ENCODE data around the gene SYNC. TPM values are rescaled to one million over a fixed set of nuclear protein-coding genes. Genes with fewer than 3 reads are reported as not detected.
A peak's percentile ranks its signal among the peaks of the same experiment; 100 is the strongest.

SYNC gene
- total and polyA plus RNA-seq, 4 donors: 11.4 to 89.8 (median 37.2) TPM

GRCh38 chr1:32728413-32729077, 26.0 kb upstream of the SYNC start:
- Histone ChIP-seq H3K27me3 (ENCODE audit: control insufficient read depth in 1 of 2, insufficient read depth in 2 of 2, low read length in 1 of 2) (no peaks in the 10 kb centered on the region), H3K27ac (ENCODE audit: low read depth in 1 of 2, low read length in 2 of 2) (no peak overlapping the region), H3K4me1 (ENCODE audit: control insufficient read depth in 1 of 2, insufficient read depth in 2 of 2, low read length in 2 of 2) (no peaks in the 10 kb centered on the region), H3K9me3 (ENCODE audit: control insufficient read depth, low read length) (no peaks in the 10 kb centered on the region), H3K36me3 (ENCODE audit: control insufficient read depth in 1 of 2, insufficient read depth in 2 of 2, low read length in 1 of 2) (no peaks in the 10 kb centered on the region), H3K4me3 (ENCODE audit: low read length in 2 of 2) (no peak overlapping the region)
- intact Hi-C loops (cut with DNase I): no loop called here
- no peak for ATAC-seq (ENCODE audit: low FRiP score)
- DNase-seq: no peak
- 82 to 90% methylated on average over 7 of the region's 7 CpGs for WGBS, 2 donors

- no peaks in the 10 kb centered on the region for H3K36me3 ChIP-seq (ENCODE audit: control insufficient read depth in 1 of 2, insufficient read depth in 2 of 2, low read length in 1 of 2)
- H3K27me3 ChIP-seq (ENCODE audit: control insufficient read depth in 1 of 2, insufficient read depth in 2 of 2, low read length in 1 of 2): no peaks in the 10 kb centered on the region
- 96 to 100% methylated on average over 1 of the region's 1 CpG for WGBS, 2 donors
- no peaks in the 10 kb centered on the region for H3K9me3 ChIP-seq (ENCODE audit: control insufficient read depth, low read length)
- DNase-seq (no peak), ATAC-seq (ENCODE audit: low FRiP score) (no peak)
- no peaks in the 10 kb centered on the region for H3K4me1 ChIP-seq (ENCODE audit: control insufficient read depth in 1 of 2, insufficient read depth in 2 of 2, low read length in 2 of 2)
- intact Hi-C loops (cut with DNase I): no loop called here
- H3K4me3 ChIP-seq (ENCODE audit: low read length in 2 of 2): no peak overlapping the region
- no peak overlapping the region for H3K27ac ChIP-seq (ENCODE audit: low read depth in 1 of 2, low read length in 2 of 2)
Observed at GRCh38 chr1:32727876-32728275, 25.3 kb upstream of the SYNC start.

- ATAC-seq (ENCODE audit: low FRiP score): no peak
- Histone ChIP-seq H3K36me3 (ENCODE audit: control insufficient read depth in 1 of 2, insufficient read depth in 2 of 2, low read length in 1 of 2) (no peaks in the 10 kb centered on the region), H3K4me1 (ENCODE audit: control insufficient read depth in 1 of 2, insufficient read depth in 2 of 2, low read length in 2 of 2) (no peaks in the 10 kb centered on the region), H3K27ac (ENCODE audit: low read depth in 1 of 2, low read length in 2 of 2) (no peak overlapping the region), H3K9me3 (ENCODE audit: control insufficient read depth, low read length) (no peaks in the 10 kb centered on the region), H3K4me3 (ENCODE audit: low read length in 2 of 2) (no peak overlapping the region), H3K27me3 (ENCODE audit: control insufficient read depth in 1 of 2, insufficient read depth in 2 of 2, low read length in 1 of 2) (no peaks in the 10 kb centered on the region)
- 95 to 96% methylated on average over 3 of the region's 3 CpGs for WGBS, 2 donors
- DNase-seq: no peak
- intact Hi-C loops (cut with DNase I): no loop called here
Observed at GRCh38 chr1:32725615-32725982, 23.0 kb upstream of the SYNC start.

GRCh38 chr1:32724678-32725614, 22.4 kb upstream of the SYNC start:
- Histone ChIP-seq H3K9me3 (ENCODE audit: control insufficient read depth, low read length) (no peaks in the 10 kb centered on the region), H3K4me1 (ENCODE audit: control insufficient read depth in 1 of 2, insufficient read depth in 2 of 2, low read length in 2 of 2) (no peaks in the 10 kb centered on the region), H3K27ac (ENCODE audit: low read depth in 1 of 2, low read length in 2 of 2) (no peak overlapping the region), H3K4me3 (ENCODE audit: low read length in 2 of 2) (no peak overlapping the region), H3K36me3 (ENCODE audit: control insufficient read depth in 1 of 2, insufficient read depth in 2 of 2, low read length in 1 of 2) (no peaks in the 10 kb centered on the region), H3K27me3 (ENCODE audit: control insufficient read depth in 1 of 2, insufficient read depth in 2 of 2, low read length in 1 of 2) (no peaks in the 10 kb centered on the region)
- ATAC-seq (ENCODE audit: low FRiP score) (peak; percentile 63), DNase-seq (peak; percentile 76 to 84)
- WGBS, 2 donors: 78 to 80% methylated on average over 14 of the region's 14 CpGs
- intact Hi-C loops (cut with DNase I): no loop called here

- intact Hi-C loops (cut with DNase I): no loop called here
Observed at GRCh38 chr1:32719681-32720275, 17.2 kb upstream of the SYNC start.

GRCh38 chr1:32718527-32718926, 16.0 kb upstream of the SYNC start:
- no peak overlapping the region for H3K4me3 ChIP-seq (ENCODE audit: low read length in 2 of 2)
- no peaks in the 10 kb centered on the region for H3K27me3 ChIP-seq (ENCODE audit: control insufficient read depth in 1 of 2, insufficient read depth in 2 of 2, low read length in 1 of 2)
- no peak overlapping the region for H3K27ac ChIP-seq (ENCODE audit: low read depth in 1 of 2, low read length in 2 of 2)
- 98 to 100% methylated on average over 1 of the region's 1 CpG for WGBS, 2 donors
- H3K9me3 ChIP-seq (ENCODE audit: control insufficient read depth, low read length): no peaks in the 10 kb centered on the region
- DNase-seq (no peak), ATAC-seq (ENCODE audit: low FRiP score) (no peak)
- no peaks in the 10 kb centered on the region for H3K4me1 ChIP-seq (ENCODE audit: control insufficient read depth in 1 of 2, insufficient read depth in 2 of 2, low read length in 2 of 2)
- intact Hi-C loops (cut with DNase I): no loop called here
- no peaks in the 10 kb centered on the region for H3K36me3 ChIP-seq (ENCODE audit: control insufficient read depth in 1 of 2, insufficient read depth in 2 of 2, low read length in 1 of 2)

More at GRCh38 chr1:32719681-32720275, 17.2 kb upstream of the SYNC start:
- Histone ChIP-seq H3K36me3 (ENCODE audit: control insufficient read depth in 1 of 2, insufficient read depth in 2 of 2, low read length in 1 of 2) (no peaks in the 10 kb centered on the region), H3K9me3 (ENCODE audit: control insufficient read depth, low read length) (no peaks in the 10 kb centered on the region), H3K4me1 (ENCODE audit: control insufficient read depth in 1 of 2, insufficient read depth in 2 of 2, low read length in 2 of 2) (no peaks in the 10 kb centered on the region), H3K27me3 (ENCODE audit: control insufficient read depth in 1 of 2, insufficient read depth in 2 of 2, low read length in 1 of 2) (no peaks in the 10 kb centered on the region), H3K27ac (ENCODE audit: low read depth in 1 of 2, low read length in 2 of 2) (no peak overlapping the region), H3K4me3 (ENCODE audit: low read length in 2 of 2) (no peak overlapping the region)
- DNase-seq (no peak), ATAC-seq (ENCODE audit: low FRiP score) (no peak)
- WGBS, 2 donors: 92 to 98% methylated on average over 4 of the region's 4 CpGs

GRCh38 chr1:32718036-32718435, 15.5 kb upstream of the SYNC start:
- Histone ChIP-seq H3K36me3 (ENCODE audit: control insufficient read depth in 1 of 2, insufficient read depth in 2 of 2, low read length in 1 of 2) (no peaks in the 10 kb centered on the region), H3K4me1 (ENCODE audit: control insufficient read depth in 1 of 2, insufficient read depth in 2 of 2, low read length in 2 of 2) (no peaks in the 10 kb centered on the region), H3K4me3 (ENCODE audit: low read length in 2 of 2) (no peak overlapping the region), H3K27ac (ENCODE audit: low read depth in 1 of 2, low read length in 2 of 2) (no peak overlapping the region), H3K27me3 (ENCODE audit: control insufficient read depth in 1 of 2, insufficient read depth in 2 of 2, low read length in 1 of 2) (no peaks in the 10 kb centered on the region), H3K9me3 (ENCODE audit: control insufficient read depth, low read length) (no peaks in the 10 kb centered on the region)
- intact Hi-C loops (cut with DNase I): no loop called here
- 80 to 84% methylated on average over 2 of the region's 2 CpGs for WGBS, 2 donors
- DNase-seq: no peak
- no peak for ATAC-seq (ENCODE audit: low FRiP score)

- 90 to 96% methylated on average over 4 of the region's 4 CpGs for WGBS, 2 donors
Observed at GRCh38 chr1:32717503-32717902, 14.9 kb upstream of the SYNC start.

More at GRCh38 chr1:32717503-32717902, 14.9 kb upstream of the SYNC start:
- H3K4me3 ChIP-seq (ENCODE audit: low read length in 2 of 2): no peak overlapping the region
- H3K9me3 ChIP-seq (ENCODE audit: control insufficient read depth, low read length): no peaks in the 10 kb centered on the region
- ATAC-seq (ENCODE audit: low FRiP score): no peak
- H3K4me1 ChIP-seq (ENCODE audit: control insufficient read depth in 1 of 2, insufficient read depth in 2 of 2, low read length in 2 of 2): no peaks in the 10 kb centered on the region
- no peak for DNase-seq
- no peak overlapping the region for H3K27ac ChIP-seq (ENCODE audit: low read depth in 1 of 2, low read length in 2 of 2)
- H3K36me3 ChIP-seq (ENCODE audit: control insufficient read depth in 1 of 2, insufficient read depth in 2 of 2, low read length in 1 of 2): no peaks in the 10 kb centered on the region
- H3K27me3 ChIP-seq (ENCODE audit: control insufficient read depth in 1 of 2, insufficient read depth in 2 of 2, low read length in 1 of 2): no peaks in the 10 kb centered on the region
- intact Hi-C loops (cut with DNase I): no loop called here

Measured in aorta (tissue), 5 donors.